ENCODE measurements around the gene ZRANB1.
"Not testable (repeated sequence)": the region's sequence is repeated elsewhere in the genome, so short reads cannot be mapped to it uniquely, and the experiment has no call there.

The ZRANB1 gene

DNA sequence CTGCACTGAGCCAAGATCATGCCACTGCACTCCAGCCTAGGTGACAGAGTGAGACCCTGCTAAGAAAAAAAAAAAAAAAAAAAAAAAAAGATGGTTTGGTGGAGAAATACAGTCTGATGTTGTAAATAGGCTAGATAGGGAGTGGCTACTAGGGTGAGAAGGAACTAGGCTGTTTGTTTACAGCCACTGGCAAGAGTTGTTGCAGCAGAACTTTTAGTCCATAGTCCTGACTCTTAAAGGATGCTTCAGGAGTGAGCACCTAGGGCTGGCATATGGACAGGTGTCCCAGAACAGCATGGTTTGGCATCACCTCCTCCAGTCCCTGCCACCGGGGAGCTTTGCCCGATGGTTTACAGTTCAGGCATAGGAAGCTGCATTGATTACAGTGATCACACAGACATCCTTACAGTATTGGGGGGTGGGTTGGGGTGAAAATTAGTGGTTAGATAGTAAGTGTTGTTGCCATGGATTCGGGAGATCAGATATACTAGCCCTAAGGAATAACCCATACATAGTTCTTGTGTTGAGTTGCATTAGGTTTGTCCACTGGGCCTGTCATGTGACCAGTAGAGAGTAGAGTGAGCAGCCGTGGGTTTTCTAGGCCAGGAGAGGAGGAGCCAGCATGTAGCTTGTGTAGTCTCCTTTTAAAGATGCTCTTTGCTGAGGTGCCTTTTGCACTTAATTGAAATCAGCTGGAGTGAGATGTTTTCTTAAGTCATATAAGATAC lies 35.9 kb downstream of the ZRANB1 start:
- H3K27ac ChIP-seq: no peak overlapping the region
- TF ChIP-seq, protein P1, sequence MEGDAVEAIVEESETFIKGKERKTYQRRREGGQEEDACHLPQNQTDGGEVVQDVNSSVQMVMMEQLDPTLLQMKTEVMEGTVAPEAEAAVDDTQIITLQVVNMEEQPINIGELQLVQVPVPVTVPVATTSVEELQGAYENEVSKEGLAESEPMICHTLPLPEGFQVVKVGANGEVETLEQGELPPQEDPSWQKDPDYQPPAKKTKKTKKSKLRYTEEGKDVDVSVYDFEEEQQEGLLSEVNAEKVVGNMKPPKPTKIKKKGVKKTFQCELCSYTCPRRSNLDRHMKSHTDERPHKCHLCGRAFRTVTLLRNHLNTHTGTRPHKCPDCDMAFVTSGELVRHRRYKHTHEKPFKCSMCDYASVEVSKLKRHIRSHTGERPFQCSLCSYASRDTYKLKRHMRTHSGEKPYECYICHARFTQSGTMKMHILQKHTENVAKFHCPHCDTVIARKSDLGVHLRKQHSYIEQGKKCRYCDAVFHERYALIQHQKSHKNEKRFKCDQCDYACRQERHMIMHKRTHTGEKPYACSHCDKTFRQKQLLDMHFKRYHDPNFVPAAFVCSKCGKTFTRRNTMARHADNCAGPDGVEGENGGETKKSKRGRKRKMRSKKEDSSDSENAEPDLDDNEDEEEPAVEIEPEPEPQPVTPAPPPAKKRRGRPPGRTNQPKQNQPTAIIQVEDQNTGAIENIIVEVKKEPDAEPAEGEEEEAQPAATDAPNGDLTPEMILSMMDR (conservative IDR thresholded peaks at IDR 0.05): no peak

DNA sequence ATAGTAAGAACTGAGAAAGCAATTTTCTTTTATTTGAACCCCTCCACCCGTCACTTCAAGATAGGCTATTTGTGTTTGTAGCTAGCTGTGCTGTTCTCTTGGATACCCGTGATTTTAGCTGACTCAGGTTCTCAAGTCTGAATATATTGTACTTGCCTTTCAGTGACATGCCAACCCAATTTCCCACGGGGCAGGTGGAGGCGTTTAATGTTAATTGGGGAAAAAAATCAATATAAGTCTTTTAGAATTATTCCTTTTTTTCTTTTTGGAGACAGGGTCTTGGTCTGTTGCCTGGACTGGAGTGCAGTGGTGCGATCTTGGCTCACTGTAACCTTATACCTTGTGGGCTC lies 36.4 kb downstream of the ZRANB1 start:
- TF ChIP-seq, protein P1 (conservative IDR thresholded peaks at IDR 0.05): no peak
- no peak overlapping the region for H3K27ac ChIP-seq

DNA sequence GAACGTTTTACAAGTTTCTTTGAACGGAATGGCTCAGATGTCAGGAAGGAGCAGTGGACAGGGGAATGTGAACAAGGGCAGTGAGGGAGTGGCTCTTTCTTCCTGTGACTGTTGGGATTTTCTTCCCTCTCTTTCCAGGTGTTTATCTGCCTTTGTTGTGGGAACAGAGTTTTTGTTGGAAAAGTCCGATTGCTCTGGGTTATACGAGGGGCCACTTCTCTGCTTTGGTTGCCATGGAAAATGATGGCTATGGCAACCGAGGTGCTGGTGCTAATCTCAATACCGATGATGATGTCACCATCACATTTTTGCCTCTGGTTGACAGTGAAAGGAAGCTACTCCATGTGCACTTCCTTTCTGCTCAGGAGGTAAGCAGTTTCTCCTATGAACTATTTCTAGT lies 41.4 kb downstream of the ZRANB1 start:
- H3K27ac ChIP-seq: no peak overlapping the region
- TF ChIP-seq, protein P1 (conservative IDR thresholded peaks at IDR 0.05): no peak

DNA sequence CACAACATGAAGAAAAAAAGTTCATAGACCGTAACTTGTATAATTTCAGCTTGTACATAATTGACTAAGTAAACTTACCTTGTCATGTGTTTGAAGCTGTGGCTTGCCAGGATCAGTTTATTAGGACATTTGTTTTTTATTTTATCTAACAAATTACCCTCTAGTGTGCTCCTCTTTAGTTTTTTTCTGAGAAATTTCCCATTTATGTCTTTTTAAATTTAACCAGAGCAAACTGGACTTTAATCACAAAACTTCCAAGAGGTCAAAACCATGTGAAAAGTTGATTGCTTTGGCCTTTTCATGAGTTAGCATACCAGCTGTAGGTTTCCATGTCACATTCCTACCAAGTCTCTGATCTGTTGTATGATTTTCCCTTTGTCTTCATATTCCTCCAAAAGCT lies 42.5 kb downstream of the ZRANB1 start:
- no peak overlapping the region for H3K27ac ChIP-seq
- TF ChIP-seq, protein P1 (conservative IDR thresholded peaks at IDR 0.05): no peak

DNA sequence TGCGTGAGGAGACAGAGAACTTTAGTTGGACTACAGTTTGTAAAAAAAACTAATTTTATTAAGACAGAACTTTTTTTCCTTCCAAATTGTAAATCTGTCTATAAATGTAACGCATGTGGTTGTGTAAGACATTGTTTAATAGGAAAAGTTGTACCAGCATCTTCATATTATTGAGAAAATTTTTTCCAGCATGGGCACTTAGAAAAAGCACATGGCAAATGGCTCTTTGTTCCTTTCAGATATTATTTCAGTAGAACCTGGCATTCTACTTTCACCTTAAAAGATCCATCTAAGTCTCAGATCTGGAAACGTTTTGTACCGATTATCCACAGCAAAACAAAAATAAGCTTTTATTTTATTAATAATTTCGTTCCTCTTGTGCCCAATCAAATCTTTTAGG lies 43.2 kb downstream of the ZRANB1 start:
- TF ChIP-seq, protein P1 (conservative IDR thresholded peaks at IDR 0.05): no peak
- no peak overlapping the region for H3K27ac ChIP-seq

DNA sequence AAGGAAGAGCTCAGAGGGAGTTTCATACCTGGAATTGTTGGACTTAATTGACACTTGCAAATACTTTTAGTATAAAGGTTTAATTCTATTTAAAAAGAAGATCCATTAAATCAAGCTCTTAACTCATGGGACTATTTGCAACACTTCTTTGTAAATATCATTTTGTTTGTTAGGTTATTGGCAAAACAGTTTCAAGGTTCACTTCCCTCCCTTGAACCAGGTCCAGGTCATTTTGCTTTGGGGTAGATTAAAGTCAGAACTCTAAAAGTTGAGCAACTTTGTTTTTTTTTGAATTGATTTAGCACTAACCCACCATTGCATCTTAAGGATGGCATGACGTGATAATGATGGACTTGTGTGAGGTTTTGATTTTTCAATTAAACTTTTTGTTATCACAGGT lies 45.9 kb downstream of the ZRANB1 start:
- H3K27ac ChIP-seq: no peak overlapping the region
- TF ChIP-seq, protein P1 (conservative IDR thresholded peaks at IDR 0.05): no peak

DNA sequence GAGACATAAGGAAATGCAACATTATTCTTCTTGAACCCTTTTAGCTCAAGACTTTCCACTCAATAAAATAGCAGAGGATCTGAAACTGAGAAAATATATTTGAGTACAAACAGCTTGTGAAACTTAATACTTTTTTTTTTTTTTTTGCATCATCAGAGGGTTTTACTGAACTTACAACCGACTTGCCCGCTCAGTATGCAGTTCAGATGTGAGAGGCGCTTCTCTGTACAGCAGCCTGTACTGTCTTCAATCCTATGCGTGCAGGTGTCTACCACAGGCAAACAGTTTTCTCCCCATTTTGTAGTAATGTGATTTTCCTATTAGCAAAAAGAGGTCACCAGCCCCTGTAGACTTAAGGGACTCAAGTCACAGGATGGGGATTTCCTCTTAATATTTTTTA lies 46.8 kb downstream of the ZRANB1 start:
- not testable (repeated sequence) for H3K27ac ChIP-seq

DNA sequence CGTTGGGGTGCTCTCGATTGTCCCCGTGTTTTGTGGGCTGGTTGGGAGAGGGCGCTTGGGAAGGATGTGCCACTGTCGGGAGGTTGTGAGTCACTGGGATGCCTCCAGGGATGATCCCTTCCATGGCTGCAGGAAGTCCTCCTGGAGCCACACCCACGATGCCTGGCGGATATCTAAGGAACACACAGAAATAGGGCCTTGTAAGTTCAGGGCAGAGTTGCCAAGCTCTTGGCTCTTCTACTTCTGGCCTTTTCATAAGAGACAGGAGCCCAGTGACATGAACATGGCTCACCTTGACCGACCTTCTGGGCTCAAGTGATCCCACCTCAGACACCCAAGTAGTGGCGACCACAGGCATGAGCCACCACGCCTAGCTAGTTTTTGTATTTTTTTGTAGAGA lies 47.6 kb downstream of the ZRANB1 start:
- TF ChIP-seq, protein P1 (conservative IDR thresholded peaks at IDR 0.05): no peak
- no peak overlapping the region; the same call in 1 of the 2 replicates for H3K27ac ChIP-seq

Data from VCaP (cell line).